ENCODE results near the gene SENP8. TPM values are rescaled to one million over a fixed set of nuclear protein-coding genes. Genes with fewer than 3 reads are reported as not detected.

Gene SENP8
- total and polyA plus RNA-seq, 2 of the 13 experiments (the other 11 are each of a cell fraction or from before 2014, with no cell fraction given): 2.7 to 3.0 TPM

GRCh38 chr15:72141171-72142084 is 23.2 kb downstream of the SENP8 start:
- Histone ChIP-seq H3K79me2 (ENCODE audit: insufficient read depth, low read length) (no peaks in the 10 kb centered on the region), H3K27me3 (ENCODE audit: control insufficient read depth in 1 of 2, insufficient read depth in 2 of 2, low read length in 2 of 2) (peaks cover 2 to 7% of the 10 kb centered on the region in 2 experiments; a peak in 1 of 5 replicates), H3K4me1 (ENCODE audit: insufficient read depth, low read length) (peaks cover 7% of the 10 kb centered on the region), H2AFZ (ENCODE audit: low read length) (no peak overlapping the region), H3K4me3 (replicated peaks in 1 of 3; ENCODE audit: insufficient read depth in 1 of 3, low read depth in 2 of 3, low read length in 3 of 3) (no peak overlapping the region), H3K9ac (ENCODE audit: insufficient read depth, low read depth, low read length) (no peak overlapping the region), H3K9me3 (ENCODE audit: low read length) (no peaks in the 10 kb centered on the region), H3K4me2 (ENCODE audit: low read depth, low read length) (no peak overlapping the region), H3K27ac (ENCODE audit: extremely low read length, insufficient read depth, low read length) (no peak overlapping the region), H3K36me3 (replicated peaks in 1 of 2; ENCODE audit: control insufficient read depth in 1 of 2, insufficient read depth in 2 of 2, low read length in 2 of 2) (no peaks in the 10 kb centered on the region), H4K20me1 (ENCODE audit: insufficient read depth, low read length) (no peaks in the 10 kb centered on the region)
- peak; percentile 33 for DNase-seq (ENCODE audit: low spot score)
- no peak for ATAC-seq
- intact Hi-C loops (cut with micrococcal nuclease; ENCODE audit: unreplicated experiment): no loop called here
- no peak for FAIRE-seq
- WGBS (ENCODE audit: low lambda C conversion rate): 17% methylated on average over 4 of the region's 4 CpGs
- CTCF ChIA-PET (ENCODE audit: low intra/inter-chr PET ratio, low total read pairs): no interaction called here
- POLR2A ChIA-PET: no interaction called here
- in situ Hi-C loops (cut with HindIII; ENCODE audit: extremely low pct_ligation_motif_present, low pct_unique_long_range_greater_than_20kb): no loop called here
- BruUV-seq (replicated peaks): no TSS peak
- TF ChIP-seq RERE (CRISPR knock-in tag; IDR thresholded peaks at IDR 0.05; ENCODE audit: low read depth): peak; percentile 47; the same call in 1 of the 2 replicates
- TF ChIP-seq NR2F2 (IDR thresholded peaks at IDR 0.05; ENCODE audit: borderline replicate concordance, low read depth): peak; percentile 66
- TF ChIP-seq GATA4 (IDR thresholded peaks at IDR 0.05; ENCODE audit: borderline replicate concordance, low read depth): 0 out of 2 replicates have a peak, but pooled peaks have one; percentile 27
- no peak for TF ChIP-seq HIC2 (CRISPR knock-in tag; IDR thresholded peaks at IDR 0.05; ENCODE audit: low read depth)
- TF ChIP-seq HNF4A (CRISPR knock-in tag; IDR thresholded peaks at IDR 0.05): peak; percentile 15; the same call in 1 of the 2 replicates
- TF ChIP-seq ARID4A (CRISPR knock-in tag; IDR thresholded peaks at IDR 0.05; ENCODE audit: borderline replicate concordance): no peak
- no peak for TF ChIP-seq ZNF230 (CRISPR knock-in tag; IDR thresholded peaks at IDR 0.05)
- no peak for TF ChIP-seq ETV6 (CRISPR knock-in tag; conservative IDR thresholded peaks at IDR 0.05)
- no peak for TF ChIP-seq ZKSCAN5 (CRISPR knock-in tag; IDR thresholded peaks at IDR 0.05)
- TF ChIP-seq ZFYVE20 (CRISPR knock-in tag; IDR thresholded peaks at IDR 0.05; ENCODE audit: borderline replicate concordance, low read depth): no peak
- TF ChIP-seq FOXA3 (CRISPR knock-in tag; IDR thresholded peaks at IDR 0.05): peak; percentile 25; the same call in 1 of the 2 replicates
- TF ChIP-seq SOX5 (CRISPR knock-in tag; IDR thresholded peaks at IDR 0.05; ENCODE audit: borderline replicate concordance): peak; percentile 80

Data from HepG2 (cell line).